T1000 (cell line): ENCODE results near the gene PPP1R9A.
A peak's percentile ranks its signal among the peaks of the same experiment; 100 is the strongest.

ENCODE experiments used
- DNase-seq: peaks from one replicate; lab custom pipeline; 2025; ENCODE audit warnings: mixed read lengths; lab: John Stamatoyannopoulos, UW

PPP1R9A gene

GRCh38 chr7:95319570-95319969 lies 412.2 kb downstream of the PPP1R9A start:
- no peak for DNase-seq

- DNase-seq, result no peak
Measured at GRCh38 chr7:95320651-95321050, 413.3 kb downstream of the PPP1R9A start.

- DNase-seq, result no peak
Measured at GRCh38 chr7:95321720-95322119, 414.3 kb downstream of the PPP1R9A start.

GRCh38 chr7:95322396-95322795 lies 415.0 kb downstream of the PPP1R9A start:
- DNase-seq, result no peak

- DNase-seq, result peak; percentile 47
Measured at GRCh38 chr7:95322854-95323253, 415.5 kb downstream of the PPP1R9A start.

GRCh38 chr7:95323410-95324129 lies 416.2 kb downstream of the PPP1R9A start:
- DNase-seq, result no peak

GRCh38 chr7:95324431-95324830 lies 417.0 kb downstream of the PPP1R9A start, which contains the start of gene PON1:
Gene PON1, minus strand, starts transcription at chr7:95324532. Its CDS starts 57 bp downstream, at chr7:95324475.
- DNase-seq, result no peak

- no peak for DNase-seq
Measured at GRCh38 chr7:95327356-95327755, 420.0 kb downstream of the PPP1R9A start.

GRCh38 chr7:95330204-95330960 lies 423.0 kb downstream of the PPP1R9A start:
- no peak for DNase-seq

- no peak for DNase-seq
Measured at GRCh38 chr7:95330961-95331337, 423.6 kb downstream of the PPP1R9A start.

GRCh38 chr7:95334447-95334846 lies 427.1 kb downstream of the PPP1R9A start:
- no peak for DNase-seq

- DNase-seq, result no peak
Measured at GRCh38 chr7:95335093-95335492, 427.7 kb downstream of the PPP1R9A start.

- no peak for DNase-seq
Measured at GRCh38 chr7:95338832-95339231, 431.4 kb downstream of the PPP1R9A start.

- DNase-seq, result no peak
Measured at GRCh38 chr7:95340491-95340890, 433.1 kb downstream of the PPP1R9A start.

- no peak for DNase-seq
Measured at GRCh38 chr7:95342029-95342428, 434.6 kb downstream of the PPP1R9A start.

- no peak for DNase-seq
Measured at GRCh38 chr7:95342642-95343307, 435.4 kb downstream of the PPP1R9A start.
